Measurements from ENCODE around the gene PDSS1. TPM values are rescaled to one million over a fixed set of nuclear protein-coding genes. Genes with fewer than 3 reads are reported as not detected.
A peak's percentile ranks its signal among the peaks of the same experiment; 100 is the strongest.

Gene PDSS1
- polyA plus RNA-seq, 3 donors = 12.1 to 13.1 (median 12.6) TPM

DNA sequence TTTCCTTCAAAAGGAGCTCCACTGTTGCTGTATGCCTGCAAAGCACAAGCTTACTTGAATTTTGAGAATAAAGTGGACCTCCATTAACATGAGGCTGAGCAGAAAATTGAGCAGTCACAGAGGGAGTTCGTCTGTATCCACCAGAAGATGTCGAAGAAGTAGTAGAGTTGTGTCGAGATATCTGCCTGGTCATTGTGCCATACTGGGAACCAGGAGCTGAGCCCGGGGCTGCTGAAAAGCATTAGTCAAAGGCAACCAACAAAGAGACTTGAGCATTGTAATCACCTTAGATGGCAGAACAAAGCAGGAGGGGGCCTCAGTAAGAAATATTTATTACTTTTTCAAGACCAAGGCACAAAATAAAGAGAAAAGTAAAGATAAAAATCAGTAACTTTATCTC lies 61.5 kb downstream of the PDSS1 start:
- Mint-ChIP-seq H3K4me1 (peaks cover 6% of the 10 kb centered on the region), H3K9me3 (no peaks in the 10 kb centered on the region), H3K27ac (peak overlapping the region in 2 of 7 donors; percentile 18 to 21), H3K27me3 (ENCODE audit: low read depth in 3 of 3) (no peaks in the 10 kb centered on the region), H3K4me3 (no peak overlapping the region), H3K36me3 (peaks cover 39 to 59% of the 10 kb centered on the region in 2 donors)
- Histone ChIP-seq H3K9me3 (replicated peaks in 1 of 2; ENCODE audit: control insufficient read depth in 1 of 2, insufficient read depth in 1 of 2, low read length in 2 of 2) (no peaks in the 10 kb centered on the region), H3K27ac (ENCODE audit: low read depth in 1 of 2, low read length in 2 of 2) (peak overlapping the region in 1 of 2 donors; percentile 11), H3K79me2 (ENCODE audit: insufficient read depth, low read length) (peaks cover 5% of the 10 kb centered on the region), H3K4me1 (ENCODE audit: control insufficient read depth in 1 of 2, insufficient read depth in 2 of 2, low read length in 2 of 2) (peaks cover 7 to 10% of the 10 kb centered on the region in 2 donors), H3K36me3 (replicated peaks in 1 of 2; ENCODE audit: control insufficient read depth in 1 of 2, insufficient read depth in 2 of 2, low read length in 2 of 2) (peaks cover 29 to 71% of the 10 kb centered on the region in 2 donors), H3K4me2 (replicated peaks; ENCODE audit: extremely low read depth, low read length, poor library complexity, severe bottlenecking) (no peak overlapping the region), H4K20me1 (ENCODE audit: insufficient read depth, low read length) (peaks cover 12% of the 10 kb centered on the region), H3K4me3 (replicated peaks in 1 of 3; ENCODE audit: low read depth in 2 of 3, low read length in 3 of 3) (no peak overlapping the region), H3K27me3 (ENCODE audit: control insufficient read depth in 2 of 2, insufficient read depth in 2 of 2, low read length in 2 of 2) (no peaks in the 10 kb centered on the region), H2AFZ (ENCODE audit: insufficient read depth, low read depth, low read length, poor library complexity, severe bottlenecking) (no peak overlapping the region), H3K9ac (ENCODE audit: insufficient read depth, low read length, poor library complexity, severe bottlenecking) (no peak overlapping the region)
- intact Hi-C loops (cut with micrococcal nuclease) = no loop called here
- 100% methylated on average over 2 of the region's 4 CpGs for WGBS (ENCODE audit: insufficient coverage)
- TF ChIP-seq, protein P1, sequence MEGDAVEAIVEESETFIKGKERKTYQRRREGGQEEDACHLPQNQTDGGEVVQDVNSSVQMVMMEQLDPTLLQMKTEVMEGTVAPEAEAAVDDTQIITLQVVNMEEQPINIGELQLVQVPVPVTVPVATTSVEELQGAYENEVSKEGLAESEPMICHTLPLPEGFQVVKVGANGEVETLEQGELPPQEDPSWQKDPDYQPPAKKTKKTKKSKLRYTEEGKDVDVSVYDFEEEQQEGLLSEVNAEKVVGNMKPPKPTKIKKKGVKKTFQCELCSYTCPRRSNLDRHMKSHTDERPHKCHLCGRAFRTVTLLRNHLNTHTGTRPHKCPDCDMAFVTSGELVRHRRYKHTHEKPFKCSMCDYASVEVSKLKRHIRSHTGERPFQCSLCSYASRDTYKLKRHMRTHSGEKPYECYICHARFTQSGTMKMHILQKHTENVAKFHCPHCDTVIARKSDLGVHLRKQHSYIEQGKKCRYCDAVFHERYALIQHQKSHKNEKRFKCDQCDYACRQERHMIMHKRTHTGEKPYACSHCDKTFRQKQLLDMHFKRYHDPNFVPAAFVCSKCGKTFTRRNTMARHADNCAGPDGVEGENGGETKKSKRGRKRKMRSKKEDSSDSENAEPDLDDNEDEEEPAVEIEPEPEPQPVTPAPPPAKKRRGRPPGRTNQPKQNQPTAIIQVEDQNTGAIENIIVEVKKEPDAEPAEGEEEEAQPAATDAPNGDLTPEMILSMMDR (IDR thresholded peaks at IDR 0.05) = no peak
- DNase-seq = no peak

DNA sequence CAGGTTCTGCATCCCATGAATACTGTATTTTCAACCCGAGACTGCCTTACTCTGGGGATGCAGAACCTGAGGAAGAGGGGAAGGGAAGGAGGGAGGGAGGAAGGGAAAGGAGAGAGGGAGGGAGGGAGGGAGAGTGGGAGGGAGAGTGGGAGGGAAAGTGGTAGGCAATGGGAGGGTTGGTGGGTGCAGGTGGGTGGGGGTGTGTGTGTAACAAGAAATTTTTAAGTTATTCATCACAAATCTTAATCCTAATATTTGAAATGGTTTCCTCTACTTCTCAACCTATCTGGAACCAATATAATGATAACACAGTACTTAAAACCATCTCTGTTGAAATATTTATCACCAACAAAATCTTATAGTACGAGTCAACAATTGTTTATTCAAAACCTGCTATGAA lies 68.0 kb downstream of the PDSS1 start:
- Mint-ChIP-seq H3K27ac (peak overlapping the region in 1 of 7 donors; percentile 4), H3K4me1 (no peaks in the 10 kb centered on the region), H3K4me3 (no peak overlapping the region), H3K9me3 (no peaks in the 10 kb centered on the region), H3K36me3 (peaks cover 46 to 60% of the 10 kb centered on the region in 2 donors), H3K27me3 (ENCODE audit: low read depth in 3 of 3) (peaks cover 0 to 2% (median 0%) of the 10 kb centered on the region in 3 donors)
- H3K9me3 ChIP-seq (replicated peaks in 1 of 2; ENCODE audit: control insufficient read depth in 1 of 2, insufficient read depth in 1 of 2, low read length in 2 of 2) = no peaks in the 10 kb centered on the region
- intact Hi-C loops (cut with micrococcal nuclease) = no loop called here
- no peak overlapping the region for H3K4me2 ChIP-seq (replicated peaks; ENCODE audit: extremely low read depth, low read length, poor library complexity, severe bottlenecking)
- no peak overlapping the region for H3K9ac ChIP-seq (ENCODE audit: insufficient read depth, low read length, poor library complexity, severe bottlenecking)
- no peak overlapping the region for H2AFZ ChIP-seq (ENCODE audit: insufficient read depth, low read depth, low read length, poor library complexity, severe bottlenecking)
- H4K20me1 ChIP-seq (ENCODE audit: insufficient read depth, low read length) = peaks cover 54% of the 10 kb centered on the region
- H3K36me3 ChIP-seq (replicated peaks in 1 of 2; ENCODE audit: control insufficient read depth in 1 of 2, insufficient read depth in 2 of 2, low read length in 2 of 2) = peaks cover 56 to 90% of the 10 kb centered on the region in 2 donors
- H3K27me3 ChIP-seq (ENCODE audit: control insufficient read depth in 2 of 2, insufficient read depth in 2 of 2, low read length in 2 of 2) = no peaks in the 10 kb centered on the region
- no peaks in the 10 kb centered on the region for H3K4me1 ChIP-seq (ENCODE audit: control insufficient read depth in 1 of 2, insufficient read depth in 2 of 2, low read length in 2 of 2)
- TF ChIP-seq, protein P1 (IDR thresholded peaks at IDR 0.05) = no peak
- H3K4me3 ChIP-seq (replicated peaks in 1 of 3; ENCODE audit: low read depth in 2 of 3, low read length in 3 of 3) = no peak overlapping the region
- no CpG with 5 or more reads among the region's 2 CpGs for WGBS (ENCODE audit: insufficient coverage)
- H3K27ac ChIP-seq (ENCODE audit: low read depth in 1 of 2, low read length in 2 of 2) = no peak overlapping the region
- DNase-seq = no peak
- peaks cover 22% of the 10 kb centered on the region for H3K79me2 ChIP-seq (ENCODE audit: insufficient read depth, low read length)

All from CD14-positive monocyte (primary cell).